ENCODE results near the gene TET1.
A peak's percentile ranks its signal among the peaks of the same experiment; 100 is the strongest.

The TET1 gene

DNA sequence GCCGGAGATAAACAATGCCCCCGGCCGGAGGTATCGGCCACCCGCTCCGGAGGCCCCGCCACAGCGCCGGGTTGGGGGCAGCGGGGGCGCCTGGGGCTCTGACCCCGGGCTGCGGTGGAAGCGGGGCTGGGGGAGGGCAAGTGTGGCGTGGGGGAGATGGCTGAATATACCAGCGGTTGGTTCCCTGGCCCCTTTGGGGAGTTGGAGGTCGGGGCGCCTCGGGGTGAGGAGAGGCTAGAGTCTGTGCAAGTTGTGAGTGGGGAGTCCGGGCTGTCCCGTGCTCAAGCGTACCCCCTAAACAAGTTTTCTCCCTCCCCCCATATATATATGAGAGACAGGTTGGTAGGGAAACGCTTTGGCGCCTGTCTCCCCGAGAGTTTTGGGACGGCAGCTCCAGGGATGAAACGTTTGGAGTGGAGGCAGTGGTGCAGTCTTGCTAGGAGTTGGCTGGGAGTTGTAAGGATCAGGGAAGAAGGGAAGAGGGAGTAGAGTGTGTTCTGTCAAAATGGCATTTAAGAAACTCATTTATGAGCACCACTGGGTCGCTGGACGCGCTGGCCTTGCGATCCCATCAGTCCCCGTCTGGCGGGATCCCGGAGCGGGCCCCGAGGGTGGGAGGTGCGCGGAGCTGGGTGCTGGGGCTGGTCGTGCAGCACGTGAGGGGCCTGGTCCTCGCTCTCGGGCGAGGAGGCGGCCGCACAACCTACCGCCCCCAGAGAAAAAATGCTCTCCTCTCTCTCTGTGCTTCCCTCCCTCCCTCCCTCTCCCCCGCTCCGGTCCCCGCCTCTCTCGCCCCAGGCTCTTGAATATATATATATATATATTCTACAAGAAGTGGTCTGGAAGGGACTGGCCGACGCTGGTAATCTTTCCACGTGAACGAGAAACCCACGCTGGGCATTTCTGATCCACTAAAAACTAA is 1.1 kb downstream of the TET1 start:
- H2BK12ac ChIP-seq (ENCODE audit: low read length), result no peak overlapping the region
- H2BK120ac ChIP-seq (ENCODE audit: low read depth, low read length), result peak overlapping the region; percentile 25
- peak overlapping the region; percentile 72 for H3K4me2 ChIP-seq (ENCODE audit: insufficient read depth, low read length, poor library complexity, severe bottlenecking)
- no peak overlapping the region for H4K91ac ChIP-seq (ENCODE audit: low read depth, low read length, poor library complexity)
- no peak overlapping the region for H2BK15ac ChIP-seq (ENCODE audit: low read length)
- H3K79me1 ChIP-seq (ENCODE audit: low read depth, low read length), result no peaks in the 10 kb centered on the region
- H3K23ac ChIP-seq (ENCODE audit: low read depth, low read length, poor library complexity), result no peak overlapping the region
- peak overlapping the region; percentile 98 for H2BK5ac ChIP-seq (ENCODE audit: low read length)
- no peak overlapping the region for H3K14ac ChIP-seq (ENCODE audit: low read length)
- no CpG with 5 or more reads among the region's 55 CpGs for WGBS, 2 donors (ENCODE audit: extremely low coverage in 2 of 2, insufficient read length in 2 of 2, insufficient replicate concordance in 1 of 2)
- no peaks in the 10 kb centered on the region for H3K9me3 ChIP-seq (replicated peaks in 1 of 2; ENCODE audit: control insufficient read depth in 2 of 2, insufficient read depth in 1 of 2, low read depth in 1 of 2, low read length in 2 of 2)
- H3K27ac ChIP-seq (replicated peaks; ENCODE audit: low read length), result peak overlapping the region; percentile 49
- peaks cover 0 to 12% of the 10 kb centered on the region in 2 donors for H3K36me3 ChIP-seq (replicated peaks in 1 of 2; ENCODE audit: control insufficient read depth in 2 of 2, insufficient read depth in 2 of 2, low read length in 2 of 2)
- DNase-seq (ENCODE audit: low spot score), result peak; percentile 35
- no peak overlapping the region for H3K4ac ChIP-seq (ENCODE audit: low read length)
- no peak overlapping the region for H4K8ac ChIP-seq (ENCODE audit: low read depth, low read length)
- H2AFZ ChIP-seq (ENCODE audit: low read length), result peak overlapping the region; percentile 92
- peaks cover 4 to 12% of the 10 kb centered on the region in 2 donors for H3K4me1 ChIP-seq (ENCODE audit: control insufficient read depth in 2 of 2, insufficient read depth in 1 of 2, low read depth in 1 of 2, low read length in 2 of 2)
- no peaks in the 10 kb centered on the region for H3K27me3 ChIP-seq (ENCODE audit: control insufficient read depth in 3 of 3, insufficient read depth in 3 of 3, low read depth in 1 of 3, low read length in 3 of 3)
- peak overlapping the region; percentile 98 for H3K18ac ChIP-seq (ENCODE audit: low read length)
- H2AK5ac ChIP-seq (ENCODE audit: low read depth, low read length), result peak overlapping the region; percentile 85
- H3K4me3 ChIP-seq (ENCODE audit: low read length in 2 of 2), result peak overlapping the region; percentile 80 to 100
- peak overlapping the region; percentile 92 for H3K9ac ChIP-seq (ENCODE audit: low read depth, low read length, poor library complexity)

GRCh38 chr10:68561865-68562649 is 1.9 kb downstream of the TET1 start:
- Histone ChIP-seq H3K79me1 (ENCODE audit: low read depth, low read length) (no peaks in the 10 kb centered on the region), H4K8ac (ENCODE audit: low read depth, low read length) (no peak overlapping the region), H2AFZ (ENCODE audit: low read length) (peak overlapping the region; percentile 64), H3K23ac (ENCODE audit: low read depth, low read length, poor library complexity) (no peak overlapping the region), H3K4me2 (ENCODE audit: insufficient read depth, low read length, poor library complexity, severe bottlenecking) (peak overlapping the region; percentile 65), H3K4ac (ENCODE audit: low read length) (no peak overlapping the region), H3K27ac (replicated peaks; ENCODE audit: low read length) (peak overlapping the region; percentile 49), H3K4me1 (ENCODE audit: control insufficient read depth in 2 of 2, insufficient read depth in 1 of 2, low read depth in 1 of 2, low read length in 2 of 2) (peaks cover 4 to 12% of the 10 kb centered on the region in 2 donors), H2AK5ac (ENCODE audit: low read depth, low read length) (no peak overlapping the region), H3K18ac (ENCODE audit: low read length) (no peak overlapping the region), H3K4me3 (ENCODE audit: low read length in 2 of 2) (peak overlapping the region; percentile 80 to 96), H2BK5ac (ENCODE audit: low read length) (no peak overlapping the region), H2BK15ac (ENCODE audit: low read length) (no peak overlapping the region), H3K36me3 (replicated peaks in 1 of 2; ENCODE audit: control insufficient read depth in 2 of 2, insufficient read depth in 2 of 2, low read length in 2 of 2) (peaks cover 0 to 15% of the 10 kb centered on the region in 2 donors), H3K27me3 (ENCODE audit: control insufficient read depth in 3 of 3, insufficient read depth in 3 of 3, low read depth in 1 of 3, low read length in 3 of 3) (no peaks in the 10 kb centered on the region), H3K9me3 (replicated peaks in 1 of 2; ENCODE audit: control insufficient read depth in 2 of 2, insufficient read depth in 1 of 2, low read depth in 1 of 2, low read length in 2 of 2) (no peaks in the 10 kb centered on the region), H2BK12ac (ENCODE audit: low read length) (no peak overlapping the region), H4K91ac (ENCODE audit: low read depth, low read length, poor library complexity) (no peak overlapping the region), H2BK120ac (ENCODE audit: low read depth, low read length) (no peak overlapping the region), H3K9ac (ENCODE audit: low read depth, low read length, poor library complexity) (peak overlapping the region; percentile 79), H3K14ac (ENCODE audit: low read length) (no peak overlapping the region)
- no CpG with 5 or more reads among the region's 28 CpGs for WGBS, 2 donors (ENCODE audit: extremely low coverage in 2 of 2, insufficient read length in 2 of 2, insufficient replicate concordance in 1 of 2)
- DNase-seq (ENCODE audit: low spot score), result peak; percentile 42

DNA sequence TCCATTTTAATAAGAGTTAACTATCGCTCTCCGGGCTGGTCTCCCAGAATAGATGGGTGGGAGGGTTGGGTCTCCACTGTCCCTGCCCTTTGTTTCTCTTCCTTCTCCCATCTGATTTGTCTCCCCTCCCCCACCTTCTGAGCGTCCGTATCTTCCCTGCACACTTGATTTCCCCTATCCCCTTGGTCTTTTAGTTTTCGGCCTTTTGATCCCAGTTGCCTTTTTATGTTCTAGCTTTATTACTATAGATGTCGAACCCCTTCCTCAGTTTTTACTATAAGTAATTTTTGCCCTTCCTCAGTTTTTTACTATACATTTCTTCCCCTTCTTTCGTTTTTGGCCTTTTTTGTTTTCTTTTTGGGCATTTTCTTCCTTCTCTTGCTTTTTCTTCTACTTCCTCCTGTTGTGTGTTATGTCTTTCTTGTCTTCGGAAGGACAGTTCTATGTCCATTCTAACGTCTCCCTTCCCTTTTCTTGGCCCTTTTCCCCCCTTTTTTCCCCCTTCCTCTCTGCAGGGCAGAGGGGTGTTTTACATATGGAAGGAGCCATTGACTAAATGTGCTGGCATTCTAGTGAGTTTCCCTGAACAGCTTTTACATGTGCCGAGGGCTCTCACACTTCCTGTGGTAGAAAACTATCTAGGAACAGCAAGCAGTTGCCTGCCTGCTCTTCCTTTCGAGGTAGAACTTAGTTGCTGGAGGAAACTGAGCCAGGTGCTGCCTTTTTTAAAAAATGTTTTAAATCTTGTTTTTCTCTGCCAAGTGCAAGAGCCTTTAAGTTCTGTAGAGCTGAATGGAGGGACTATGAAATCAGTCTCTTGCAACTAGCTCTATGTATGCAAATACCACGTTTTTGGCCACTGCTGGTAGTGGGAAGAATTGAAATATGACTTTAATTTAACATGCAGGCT is 2.8 kb downstream of the TET1 start:
- DNase-seq (ENCODE audit: low spot score), result no peak
- H2AFZ ChIP-seq (ENCODE audit: low read length), result peak overlapping the region; percentile 26

More for the DNA sequence above, 2.8 kb downstream of the TET1 start:
- peak overlapping the region; percentile 80 to 96 for H3K4me3 ChIP-seq (ENCODE audit: low read length in 2 of 2)
- peaks cover 0 to 24% of the 10 kb centered on the region in 2 donors for H3K36me3 ChIP-seq (replicated peaks in 1 of 2; ENCODE audit: control insufficient read depth in 2 of 2, insufficient read depth in 2 of 2, low read length in 2 of 2)
- peak overlapping the region; percentile 65 for H3K4me2 ChIP-seq (ENCODE audit: insufficient read depth, low read length, poor library complexity, severe bottlenecking)
- no peak overlapping the region for H4K8ac ChIP-seq (ENCODE audit: low read depth, low read length)
- no peak overlapping the region for H3K14ac ChIP-seq (ENCODE audit: low read length)
- H3K23ac ChIP-seq (ENCODE audit: low read depth, low read length, poor library complexity), result no peak overlapping the region
- H2BK12ac ChIP-seq (ENCODE audit: low read length), result no peak overlapping the region
- WGBS, 2 donors (ENCODE audit: extremely low coverage in 2 of 2, insufficient read length in 2 of 2, insufficient replicate concordance in 1 of 2), result no CpG with 5 or more reads among the region's 12 CpGs
- H3K27ac ChIP-seq (replicated peaks; ENCODE audit: low read length), result no peak overlapping the region
- no peak overlapping the region for H4K91ac ChIP-seq (ENCODE audit: low read depth, low read length, poor library complexity)
- no peaks in the 10 kb centered on the region for H3K9me3 ChIP-seq (replicated peaks in 1 of 2; ENCODE audit: control insufficient read depth in 2 of 2, insufficient read depth in 1 of 2, low read depth in 1 of 2, low read length in 2 of 2)
- no peak overlapping the region for H3K18ac ChIP-seq (ENCODE audit: low read length)
- H3K4ac ChIP-seq (ENCODE audit: low read length), result no peak overlapping the region
- no peak overlapping the region for H2BK15ac ChIP-seq (ENCODE audit: low read length)
- H2AK5ac ChIP-seq (ENCODE audit: low read depth, low read length), result no peak overlapping the region
- H2BK5ac ChIP-seq (ENCODE audit: low read length), result no peak overlapping the region
- peaks cover 4 to 12% of the 10 kb centered on the region in 2 donors for H3K4me1 ChIP-seq (ENCODE audit: control insufficient read depth in 2 of 2, insufficient read depth in 1 of 2, low read depth in 1 of 2, low read length in 2 of 2)
- peaks cover under 1% of the 10 kb centered on the region for H3K79me1 ChIP-seq (ENCODE audit: low read depth, low read length)
- no peak overlapping the region for H2BK120ac ChIP-seq (ENCODE audit: low read depth, low read length)
- H3K27me3 ChIP-seq (ENCODE audit: control insufficient read depth in 3 of 3, insufficient read depth in 3 of 3, low read depth in 1 of 3, low read length in 3 of 3), result no peaks in the 10 kb centered on the region
- H3K9ac ChIP-seq (ENCODE audit: low read depth, low read length, poor library complexity), result no peak overlapping the region
